Neural cell (in vitro differentiated cells): ENCODE results near the gene SSR3.

Experiments used
- CTCF ChIP-seq: fragments of 450-650 bp; IDR thresholded peaks from 2 replicates; pipeline ENCODE4 v1.5.1; 2014; ENCODE audit warnings: antibody characterized with exemption, mild to moderate bottlenecking, moderate library complexity; ENCODE audit not compliant: poor library complexity, severe bottlenecking
- EP300 ChIP-seq: fragments of 450-650 bp; conservative IDR thresholded peaks from 2 replicates; pipeline ENCODE4 v1.6.1; 2014; ENCODE audit warnings: antibody characterized with exemption, mild to moderate bottlenecking, moderate library complexity; ENCODE audit not compliant: poor library complexity, severe bottlenecking
- EZH2 ChIP-seq: fragments of 200-600, 300-800 bp; shearing (Covaris generic), sonication (generic); IDR thresholded peaks from 2 replicates; pipeline ENCODE4 v1.6.1; 2014; ENCODE audit warnings: antibody characterized with exemption, low read length, borderline replicate concordance, mild to moderate bottlenecking; ENCODE audit not compliant: insufficient read depth, poor library complexity, severe bottlenecking
- POLR2AphosphoS5 ChIP-seq: IDR thresholded peaks from 2 replicates; pipeline ENCODE4 v1.6.1; 2012
- TAF1 ChIP-seq: IDR thresholded peaks from 2 replicates; pipeline ENCODE4 v1.6.1; 2012; ENCODE audit warnings: low read depth

GRCh38 chr3:156604064-156604641, 49.2 kb upstream of the SSR3 start:
- TF ChIP-seq CTCF = no peak
- TF ChIP-seq POLR2AphosphoS5 = no peak
- TF ChIP-seq EP300 = no peak
- no peak for TF ChIP-seq TAF1
- TF ChIP-seq EZH2 = no peak
